HG03558 (cell line): ENCODE measurements around the gene USP37.
"Not testable (repeated sequence)": the region's sequence is repeated elsewhere in the genome, so short reads cannot be mapped to it uniquely, and the experiment has no call there.

ENCODE experiments used
- ATAC-seq: cut with Tn5 transposase; IDR thresholded peaks from one replicate; pipeline ENCODE4 v1.9.1; 2021; ENCODE audit warnings: moderate number of reproducible peaks; ENCODE audit not compliant: unreplicated experiment; ENCODE audit errors: extremely low read depth

USP37 gene

DNA sequence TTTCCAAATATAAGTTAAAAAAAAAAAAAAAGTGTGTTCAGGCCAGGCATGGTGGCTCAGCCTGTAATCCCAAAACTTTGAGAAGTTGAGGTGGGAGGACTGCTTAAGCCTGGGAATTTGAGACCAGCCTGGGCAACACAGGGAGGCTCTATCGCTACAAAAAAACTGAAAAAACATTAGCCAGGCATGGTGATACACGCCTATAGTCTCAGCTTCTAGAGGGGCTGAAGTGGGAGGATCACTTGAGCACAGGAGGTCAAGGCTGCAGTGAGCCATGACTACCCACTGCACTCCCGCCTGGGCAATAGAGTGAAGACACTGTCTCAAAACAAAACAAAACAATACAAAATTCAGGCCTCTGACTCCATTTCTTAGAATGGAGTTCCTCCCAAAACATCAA is 9.2 kb downstream of the USP37 start:
- ATAC-seq: no peak

DNA sequence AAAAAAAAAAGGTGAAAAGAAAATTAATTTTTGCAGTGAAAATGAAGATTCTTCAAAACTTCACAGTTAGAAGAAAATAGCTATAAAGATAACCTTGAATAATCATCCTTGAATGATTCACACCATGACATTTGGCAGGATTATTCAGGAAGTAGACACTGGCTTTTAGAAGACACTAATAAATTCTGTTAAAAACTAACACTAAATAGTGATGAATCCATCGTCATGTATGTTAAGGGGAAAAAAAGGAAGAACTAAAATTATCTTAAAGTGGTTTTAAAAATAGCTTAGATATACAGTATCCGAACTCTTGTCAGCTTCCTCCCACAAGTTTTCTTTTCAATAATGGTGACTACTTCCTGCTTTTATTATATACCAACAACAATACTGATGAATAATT is 10.2 kb downstream of the USP37 start:
- ATAC-seq: no peak

- ATAC-seq: no peak
Measured at GRCh38 chr2:218555527-218555926, 12.6 kb downstream of the USP37 start.

- not testable (repeated sequence) for ATAC-seq
Measured at GRCh38 chr2:218554225-218554624, 13.9 kb downstream of the USP37 start.

- ATAC-seq: no peak
Measured at GRCh38 chr2:218547978-218548377, 20.2 kb downstream of the USP37 start.

DNA sequence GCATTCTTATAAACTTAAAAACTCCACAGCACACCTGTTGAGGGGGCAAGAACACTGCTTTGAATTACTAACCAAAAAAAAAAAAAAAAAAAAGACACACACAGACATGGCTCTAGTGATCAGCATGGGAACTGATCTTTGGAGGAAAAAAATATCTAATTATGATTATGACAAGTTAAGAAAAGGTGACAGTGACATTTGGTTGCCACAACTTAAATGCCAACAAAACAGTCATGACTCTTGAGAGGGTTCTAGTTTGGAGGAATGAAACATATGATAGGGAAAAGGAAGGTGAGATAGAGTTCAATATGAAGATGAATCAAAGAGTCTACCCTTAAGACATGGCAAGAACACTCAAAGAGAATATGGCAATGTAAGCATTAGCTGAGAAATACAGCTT is 20.6 kb downstream of the USP37 start:
- ATAC-seq: no peak

GRCh38 chr2:218546012-218546411 is 22.1 kb downstream of the USP37 start:
- ATAC-seq: no peak

DNA sequence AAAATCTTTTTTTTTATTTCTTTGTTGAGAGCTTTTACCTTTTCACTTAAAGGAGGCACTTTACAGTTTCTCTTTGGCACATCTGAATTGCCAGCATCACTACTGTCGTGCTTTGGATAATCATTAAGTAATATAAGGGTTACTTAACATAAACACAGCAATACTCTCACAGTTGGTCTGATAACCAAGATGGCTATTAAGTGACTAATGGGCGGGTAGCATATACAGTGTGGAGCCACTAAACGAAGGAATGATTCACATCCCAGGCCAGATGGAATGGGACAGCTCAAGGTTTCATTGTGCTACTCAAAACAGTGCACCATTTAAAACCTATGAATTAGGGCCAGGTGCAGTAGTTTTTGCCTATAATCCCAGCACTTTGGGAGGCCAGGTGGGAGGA is 28.1 kb downstream of the USP37 start:
- ATAC-seq: no peak

- ATAC-seq: no peak
Measured at GRCh38 chr2:218536804-218537494, 31.2 kb downstream of the USP37 start.

DNA sequence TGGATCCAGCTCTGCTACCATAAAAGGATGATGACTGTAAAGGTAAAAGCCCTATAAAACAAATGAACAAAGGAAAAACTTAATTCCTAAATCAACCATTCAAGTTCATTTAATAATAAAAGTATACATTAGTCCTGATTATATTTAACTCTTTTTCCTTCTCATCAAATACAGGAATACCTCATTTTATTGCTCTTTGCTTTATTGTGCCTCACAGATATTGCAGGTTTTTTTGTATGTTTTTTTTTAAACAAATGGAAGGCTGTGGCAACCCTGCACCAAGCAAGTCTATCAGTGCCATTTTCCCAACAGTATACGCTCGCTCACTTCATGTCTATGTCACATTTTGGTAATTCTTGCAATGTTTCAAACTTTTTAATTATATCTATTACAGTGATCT is 38.2 kb downstream of the USP37 start:
- ATAC-seq: no peak

- not testable (repeated sequence) for ATAC-seq
Measured at GRCh38 chr2:218528409-218528808, 39.7 kb downstream of the USP37 start.

- no peak for ATAC-seq
Measured at GRCh38 chr2:218523651-218524050, 44.5 kb downstream of the USP37 start.

DNA sequence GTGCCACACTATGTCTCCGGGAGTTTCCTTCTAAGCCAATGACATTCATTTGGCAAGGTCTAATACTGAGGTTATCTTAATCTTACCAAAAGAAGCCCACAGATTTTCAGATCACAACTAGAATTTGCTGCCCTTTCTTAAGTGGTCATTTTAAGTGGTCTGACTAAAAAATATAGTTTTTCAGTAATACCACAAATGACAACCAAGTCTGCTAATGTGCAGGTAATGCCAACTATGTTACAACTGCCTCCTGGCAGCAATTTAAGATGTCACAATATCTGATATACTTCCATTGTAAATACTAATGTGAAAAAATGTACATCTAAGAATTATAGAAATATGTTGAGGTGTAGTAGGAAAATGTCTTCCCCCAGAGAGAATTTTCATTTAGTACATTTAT is 49.3 kb downstream of the USP37 start:
- no peak for ATAC-seq

- peak; percentile 59 for ATAC-seq
Measured at GRCh38 chr2:218517434-218518206, 50.5 kb downstream of the USP37 start.

DNA sequence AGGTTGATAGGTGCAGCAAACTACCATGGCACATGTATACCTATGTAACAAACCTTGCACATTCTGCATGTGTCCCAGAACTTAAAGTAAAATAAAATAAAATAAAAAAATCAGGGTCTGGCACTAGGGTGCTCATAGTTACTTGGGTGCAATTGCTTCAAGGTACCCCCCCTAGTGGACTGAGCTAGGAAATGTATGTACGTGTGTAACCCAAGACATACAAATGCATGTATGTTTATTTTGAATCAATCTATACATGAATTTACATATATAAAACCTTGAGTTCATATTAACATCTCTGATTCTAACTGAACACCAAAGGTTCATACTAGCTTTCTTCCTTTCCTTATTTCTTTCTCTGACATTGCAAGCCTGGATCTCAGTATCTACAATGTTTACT is 51.5 kb downstream of the USP37 start:
- no peak for ATAC-seq

- ATAC-seq: no peak
Measured at GRCh38 chr2:218513676-218514075, 54.5 kb downstream of the USP37 start.

GRCh38 chr2:218508299-218508698 is 59.9 kb downstream of the USP37 start:
- no peak for ATAC-seq

GRCh38 chr2:218505754-218506371 is 62.3 kb downstream of the USP37 start:
- no peak for ATAC-seq

DNA sequence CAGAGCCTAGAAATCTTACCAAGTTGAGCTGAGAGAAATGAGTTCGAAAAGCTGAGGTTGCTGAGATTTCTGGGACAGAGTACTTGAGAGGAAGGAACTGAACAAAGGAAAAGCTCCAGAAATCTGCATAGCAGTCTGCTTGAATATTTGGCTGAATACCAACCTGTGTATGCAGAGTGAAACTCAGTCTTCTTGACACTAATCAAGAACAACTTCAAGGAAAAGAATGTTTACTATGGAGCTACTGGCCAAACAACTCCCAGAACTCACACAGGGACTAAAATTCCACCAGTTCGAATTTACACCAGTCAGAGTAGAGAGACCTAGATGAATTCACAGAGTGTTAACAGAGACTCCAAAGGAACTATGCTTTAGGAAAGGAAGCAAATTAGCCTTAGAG is 66.5 kb downstream of the USP37 start:
- ATAC-seq: no peak

GRCh38 chr2:218500501-218501060 is 67.6 kb downstream of the USP37 start:
- no peak for ATAC-seq

- ATAC-seq: no peak
Measured at GRCh38 chr2:218485986-218486667, 82.0 kb downstream of the USP37 start.
